SIG-M5 treated with dmso at 0.1 percent for 504 hours (cell line): ENCODE measurements around the gene ARID1B.

Experiments
- DNase-seq: peaks from one replicate; lab custom pipeline; 2025; ENCODE audit not compliant: unreplicated experiment; lab: John Stamatoyannopoulos, UW

Gene ARID1B

DNA sequence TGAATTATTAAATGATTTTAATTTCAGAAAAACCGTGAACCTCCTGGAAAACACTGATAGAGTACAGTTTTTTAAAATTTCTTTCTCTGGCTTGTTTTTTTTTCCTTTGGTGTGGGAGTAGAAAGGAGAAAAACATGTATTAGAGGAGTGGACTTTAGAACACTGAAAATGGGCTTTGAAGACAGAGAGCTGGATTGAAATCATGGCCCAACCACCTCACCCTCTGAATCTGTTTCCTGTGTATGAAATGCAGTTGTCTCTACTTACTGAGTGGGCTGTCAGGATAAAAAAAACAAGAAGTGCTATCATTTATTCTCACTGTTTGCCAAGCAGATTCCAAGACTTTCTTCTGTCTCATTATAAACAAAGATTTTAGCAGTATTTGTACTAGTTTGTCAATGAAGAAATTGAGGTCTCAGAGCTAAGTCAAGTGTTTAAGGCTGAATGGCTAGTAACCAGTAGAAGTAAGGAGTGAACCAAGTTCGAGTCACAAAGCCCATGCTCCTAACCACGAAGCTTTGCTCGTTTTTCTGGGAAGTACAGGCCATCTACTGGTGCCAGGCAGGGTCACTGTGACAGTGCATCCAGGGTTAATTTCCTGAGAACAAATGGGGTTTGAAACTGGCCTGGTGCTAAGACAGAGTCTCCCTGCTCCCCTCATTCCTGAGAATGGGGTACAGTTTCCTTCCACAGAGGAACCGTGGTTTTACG, 289.8 kb downstream of the ARID1B start:
- no peak for DNase-seq

DNA sequence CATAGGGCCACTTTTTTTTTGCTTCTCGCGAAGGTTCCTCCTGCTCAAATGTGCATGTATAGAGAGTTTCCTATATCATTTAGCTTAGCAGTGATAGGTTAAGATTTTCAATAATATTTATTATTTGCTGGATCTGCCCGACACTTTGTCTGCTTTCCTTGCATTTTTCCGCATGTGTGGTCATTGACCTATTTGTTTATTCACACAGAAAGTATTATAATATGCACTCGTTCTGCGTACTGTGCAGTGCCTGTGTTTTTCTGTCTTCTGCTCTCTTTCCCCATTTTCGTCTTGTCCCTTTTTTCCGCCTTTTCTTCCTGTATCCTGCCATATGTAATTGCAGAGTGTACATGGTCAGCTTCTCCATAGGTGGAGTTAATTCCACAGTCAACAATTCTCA, 290.3 kb downstream of the ARID1B start:
- DNase-seq, result no peak

DNA sequence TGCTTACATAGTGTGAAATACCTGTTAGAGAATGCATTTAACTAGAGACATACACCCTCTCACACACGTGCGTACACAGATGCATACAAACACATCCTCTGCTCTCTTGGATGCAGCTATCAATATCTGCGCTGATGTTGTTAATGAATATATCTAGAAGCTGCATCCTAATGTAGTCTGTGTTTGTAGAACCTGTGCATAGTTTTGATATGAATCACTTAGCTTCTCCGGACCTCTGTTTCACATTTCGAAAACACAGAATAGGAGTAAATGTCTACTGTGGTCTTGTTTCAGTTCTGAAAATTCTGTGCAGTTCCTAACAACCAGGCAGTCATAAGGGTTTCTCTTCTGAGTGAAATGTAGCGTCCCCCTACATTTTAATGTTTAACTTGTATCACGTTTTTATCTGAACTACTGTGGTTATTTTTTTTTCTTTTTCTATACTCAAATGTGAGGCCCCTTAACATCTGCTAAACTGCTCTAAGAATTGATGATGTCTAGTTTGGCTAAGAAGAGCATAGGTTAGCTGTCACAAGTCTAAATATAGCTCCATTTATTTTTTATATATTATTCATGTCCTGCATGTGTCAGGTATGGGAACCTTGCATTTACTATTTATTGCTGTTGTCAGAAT, 291.6 kb downstream of the ARID1B start:
- no peak for DNase-seq

DNA sequence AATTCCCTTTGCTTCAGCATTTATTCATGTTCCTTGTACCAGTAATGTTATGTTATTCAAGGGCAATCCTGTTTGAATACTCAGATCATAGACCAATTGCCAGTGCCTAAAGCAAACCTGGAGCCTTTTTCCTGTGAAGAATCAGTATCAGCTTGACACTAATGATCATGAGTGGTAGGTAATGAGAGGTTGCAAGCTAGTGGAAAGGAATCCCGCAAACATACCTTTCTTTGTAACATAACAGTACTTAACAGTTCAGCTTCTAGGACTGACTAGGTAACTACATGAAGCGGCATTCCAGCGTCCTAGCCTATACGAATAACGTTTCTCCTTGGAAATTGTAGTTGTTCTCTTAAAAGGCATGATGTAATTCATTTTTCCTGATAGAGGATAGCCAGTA, 292.4 kb downstream of the ARID1B start:
- no peak for DNase-seq

DNA sequence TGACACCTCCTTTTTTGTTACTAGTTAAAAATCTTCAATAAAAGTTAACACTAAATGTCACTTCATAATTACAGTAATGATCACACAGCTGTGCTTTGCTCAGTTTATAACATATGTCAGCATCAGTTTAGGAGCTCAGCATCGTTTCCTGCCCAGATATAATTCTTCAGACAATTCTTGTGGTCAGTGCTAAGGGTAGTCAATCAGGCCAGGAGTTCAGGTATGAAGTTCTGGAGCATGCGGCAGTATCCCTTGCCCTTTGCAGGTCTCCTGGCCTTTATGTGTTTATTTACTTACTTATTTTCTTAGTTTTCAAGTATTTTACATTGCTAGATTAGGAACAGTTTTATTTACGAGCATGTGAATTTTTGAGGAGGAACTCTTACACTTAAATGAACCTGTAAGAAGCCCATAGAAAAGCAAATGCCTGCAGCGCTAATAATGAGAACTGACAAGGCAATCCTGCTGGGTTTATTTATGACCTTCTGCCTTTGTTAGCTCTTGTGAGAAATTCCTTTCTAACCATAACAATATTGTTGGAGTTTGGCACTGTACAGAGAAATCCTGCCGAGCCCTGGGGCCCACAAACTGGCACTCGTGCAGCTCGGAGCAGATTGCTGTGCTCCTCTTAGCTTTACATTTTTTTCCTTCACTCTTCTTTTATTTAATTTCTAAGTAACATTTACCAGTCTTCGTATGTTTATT, 293.4 kb downstream of the ARID1B start:
- DNase-seq, result no peak

DNA sequence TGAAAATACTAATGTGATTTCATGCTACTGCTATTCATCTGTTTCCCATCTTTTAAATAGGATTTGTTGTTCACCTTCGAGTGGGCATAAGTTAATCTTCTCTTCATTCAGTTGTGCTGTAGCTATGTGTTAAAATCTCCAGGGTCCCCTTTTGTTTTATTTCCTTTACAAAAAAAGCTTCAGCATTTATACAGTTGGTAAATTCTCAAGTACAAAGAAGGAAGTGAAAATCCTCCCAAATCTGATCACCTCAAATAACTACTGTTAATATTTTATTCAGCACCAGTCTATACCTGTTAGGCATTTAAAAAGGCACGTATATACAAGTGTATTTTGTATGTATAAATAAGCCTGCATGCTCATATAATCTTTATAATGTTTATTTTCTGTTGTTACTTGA, 294.9 kb downstream of the ARID1B start:
- no peak for DNase-seq

DNA sequence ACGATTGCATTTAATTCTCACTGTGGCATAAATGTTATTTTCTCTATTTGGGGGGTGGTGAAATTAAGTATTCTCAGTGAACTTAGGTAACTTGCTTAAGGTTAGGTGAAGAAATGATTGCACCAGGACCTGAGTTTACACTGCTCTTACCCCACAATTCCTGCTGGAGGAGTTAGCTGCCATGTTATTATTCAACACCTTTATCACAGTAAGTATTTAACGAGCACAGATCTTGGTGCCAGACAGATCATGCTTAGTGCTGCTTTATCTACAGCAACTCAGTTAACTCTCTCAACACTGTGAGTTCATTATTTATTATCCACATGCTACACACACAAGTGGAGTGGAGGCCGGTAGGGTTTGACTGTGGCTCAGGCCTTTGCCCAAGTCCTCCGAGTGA, 296.4 kb downstream of the ARID1B start:
- no peak for DNase-seq

DNA sequence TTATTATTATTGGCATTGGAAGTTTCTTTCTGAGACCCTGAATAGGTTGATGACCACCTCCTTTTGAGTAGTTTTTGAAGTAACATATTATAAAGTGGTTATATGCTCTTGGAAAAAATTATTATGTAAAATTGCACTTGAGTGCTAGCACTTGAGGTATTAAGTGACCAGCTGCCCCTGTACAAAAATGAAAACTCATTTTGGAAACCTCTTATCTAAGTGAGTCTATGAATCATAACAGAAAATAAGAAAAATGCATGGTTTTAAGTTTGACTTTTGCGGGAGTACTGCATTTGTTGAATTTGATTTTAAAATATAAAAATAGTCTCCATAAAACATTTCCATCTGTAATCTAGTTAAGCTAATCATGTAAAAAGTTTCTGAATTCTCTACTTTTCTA, 297.8 kb downstream of the ARID1B start:
- DNase-seq, result no peak

DNA sequence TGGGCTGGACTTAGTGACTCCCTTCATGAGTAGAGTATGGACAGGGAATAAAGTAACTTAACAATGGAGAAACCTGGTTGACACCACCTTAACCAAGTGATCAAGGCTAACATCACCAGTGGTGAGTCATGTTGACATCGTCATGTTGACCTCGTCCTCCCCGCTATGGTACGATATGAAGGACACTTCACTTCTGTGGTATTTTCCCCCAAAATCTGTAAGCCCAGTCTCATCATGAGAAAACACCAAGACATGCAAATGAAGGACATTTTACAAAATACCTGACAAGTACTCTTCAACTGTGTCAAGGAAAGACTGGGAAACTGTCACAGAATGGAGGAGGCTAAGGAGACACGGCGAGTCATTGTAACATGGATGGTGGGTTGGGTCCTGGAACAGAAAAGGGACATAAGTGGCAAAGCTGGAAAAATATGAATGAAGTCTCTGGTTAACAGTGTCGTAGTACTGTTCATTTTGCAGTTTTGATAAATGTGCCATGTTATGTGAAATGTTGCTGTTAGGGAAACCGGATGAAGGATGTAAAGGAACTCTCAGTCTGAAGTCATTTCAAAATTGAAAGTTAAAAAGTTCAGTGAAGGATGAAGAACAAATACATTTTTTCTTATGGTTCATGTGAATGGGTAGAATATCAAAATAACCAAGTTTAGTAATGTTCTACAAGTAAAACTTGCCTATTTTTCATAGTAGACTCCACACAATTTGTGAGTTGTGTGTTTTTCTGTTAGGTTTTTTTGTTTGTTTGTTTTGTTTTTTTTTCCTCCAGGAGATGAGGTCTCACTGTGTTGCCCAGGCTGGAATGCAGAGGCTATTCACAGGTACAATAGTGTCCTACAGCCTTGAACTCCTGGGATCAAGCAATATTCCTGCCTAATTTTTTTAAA, 298.6 kb downstream of the ARID1B start:
- DNase-seq, result no peak

DNA sequence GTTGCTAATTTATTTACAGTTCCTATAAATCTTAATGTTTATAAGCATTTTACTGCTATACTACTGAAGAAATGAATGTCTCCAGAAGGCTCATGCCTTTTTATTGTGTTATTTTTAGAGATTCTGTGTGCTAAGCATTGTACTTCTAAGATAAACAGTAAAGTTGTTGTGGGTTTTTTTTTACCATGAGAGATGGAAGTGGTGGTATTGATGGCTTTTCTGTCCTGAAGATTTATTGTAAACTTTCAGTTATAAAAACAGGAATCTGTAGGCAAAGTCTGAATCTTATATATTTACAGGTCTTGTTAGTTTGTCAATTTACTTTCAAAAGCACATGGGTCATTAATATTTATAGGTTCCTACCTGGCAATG, 299.3 kb downstream of the ARID1B start:
- DNase-seq, result no peak

DNA sequence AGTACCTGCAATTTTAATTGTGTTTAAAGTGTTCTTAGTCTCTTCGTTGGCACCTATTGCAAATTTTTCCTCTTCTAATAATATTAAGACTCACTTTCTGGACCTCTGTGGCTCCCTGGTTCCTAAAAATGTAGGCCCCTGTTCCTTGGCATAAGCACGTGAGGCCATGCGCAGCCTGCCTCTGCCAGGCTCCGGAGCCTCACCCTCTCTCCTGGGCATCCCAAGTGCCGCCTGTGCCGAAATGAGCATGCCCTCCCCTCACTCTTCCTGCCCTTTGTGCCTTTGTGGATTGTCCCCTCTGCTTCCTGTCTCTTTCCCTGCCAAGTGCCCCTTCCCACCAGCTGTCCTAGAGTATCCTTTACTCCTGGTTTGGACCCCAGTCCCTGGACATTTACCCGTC, 300.1 kb downstream of the ARID1B start:
- DNase-seq, result no peak

DNA sequence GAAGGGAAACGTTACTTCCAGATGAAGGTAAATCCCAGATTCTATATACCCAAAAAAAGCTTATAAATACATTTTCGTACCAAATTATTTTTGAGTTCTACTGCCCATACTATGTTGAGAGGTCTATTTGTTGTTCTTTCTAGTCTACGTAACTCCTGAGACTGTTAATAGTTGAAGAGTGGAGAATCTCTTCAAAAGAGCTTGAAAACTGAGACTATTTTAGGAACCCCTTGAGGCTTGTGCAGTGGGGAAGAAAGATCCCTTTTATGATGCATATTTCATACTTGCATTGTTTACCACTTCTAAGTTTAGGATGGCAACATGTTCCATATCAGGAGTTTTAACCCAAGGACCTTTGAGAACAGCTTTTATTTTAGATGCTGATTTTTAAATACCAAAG, 301.1 kb downstream of the ARID1B start:
- no peak for DNase-seq

DNA sequence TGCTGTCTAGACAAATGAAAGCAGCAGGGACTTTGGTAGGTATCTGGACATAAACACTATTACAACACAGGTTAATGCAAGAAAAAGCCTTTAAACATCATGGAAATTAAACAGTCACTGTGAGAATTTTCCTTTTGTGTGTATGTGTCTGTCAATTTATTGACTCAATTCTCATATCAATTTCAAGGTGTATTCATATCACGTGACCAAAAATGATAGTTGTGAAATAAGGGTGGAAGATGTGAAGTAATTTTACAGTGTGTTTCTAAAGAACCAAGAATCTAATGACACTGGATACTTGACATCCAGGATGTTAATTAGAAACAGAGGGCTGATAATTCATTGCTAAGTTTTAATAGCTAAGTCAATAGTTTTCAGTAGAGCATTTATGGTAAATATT, 302.1 kb downstream of the ARID1B start:
- DNase-seq, result no peak

DNA sequence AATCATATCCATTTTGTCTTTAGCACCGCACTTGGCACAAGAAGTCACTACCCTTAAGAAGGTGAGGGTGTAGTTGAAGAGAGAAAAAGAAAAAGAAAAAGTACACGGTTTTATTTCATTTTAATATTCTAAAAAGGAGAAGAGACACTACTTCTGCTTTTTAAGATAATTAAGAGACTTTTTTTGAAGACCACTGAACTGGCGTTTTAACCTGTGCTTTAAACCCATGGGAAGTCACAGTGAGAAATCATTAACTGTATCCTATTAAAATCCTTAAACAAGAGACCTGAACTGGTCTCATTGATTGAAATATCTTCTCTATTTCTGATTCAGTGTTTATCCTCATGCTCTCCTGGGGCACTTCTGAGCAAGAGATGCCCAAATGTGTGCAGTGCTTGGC, 302.6 kb downstream of the ARID1B start:
- DNase-seq, result no peak

DNA sequence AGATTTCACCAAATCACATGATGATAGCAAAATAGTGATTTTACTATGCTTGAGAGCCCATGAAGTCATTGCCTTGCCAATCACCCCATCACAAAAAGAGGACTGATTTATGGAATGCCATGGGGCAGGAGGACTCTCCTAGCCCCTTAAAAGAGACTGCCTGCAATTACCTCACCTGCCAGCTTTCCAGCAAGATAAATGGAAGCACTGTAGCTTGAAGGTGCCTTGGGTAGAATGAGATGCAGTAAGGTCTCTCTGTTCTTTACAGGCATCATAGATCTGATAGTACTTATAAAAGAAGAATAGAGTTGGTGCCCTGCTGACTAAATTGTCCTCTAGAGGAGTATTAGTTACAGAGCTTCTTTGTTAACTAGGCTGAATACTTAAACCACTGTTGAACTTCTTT, 303.8 kb downstream of the ARID1B start:
- DNase-seq, result no peak

DNA sequence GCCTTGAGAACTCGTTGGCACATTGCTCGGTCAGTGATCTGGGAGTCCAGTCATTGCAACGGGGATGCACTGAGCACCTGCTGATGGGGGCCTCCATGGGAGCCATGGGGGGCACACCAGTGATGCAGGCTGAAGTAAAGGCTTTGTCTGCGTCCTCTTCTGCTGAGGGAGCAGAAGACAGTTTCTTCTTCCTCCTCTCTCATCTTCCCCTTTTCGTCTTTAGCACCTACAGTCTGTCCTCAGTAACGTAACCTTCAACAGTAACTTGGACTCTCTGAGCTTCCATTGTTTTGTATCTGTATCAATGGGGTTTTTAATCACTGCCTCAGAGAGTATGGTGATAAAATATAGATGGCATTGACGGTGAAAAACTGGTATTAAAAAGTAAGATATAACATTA, 306.2 kb downstream of the ARID1B start:
- no peak for DNase-seq

DNA sequence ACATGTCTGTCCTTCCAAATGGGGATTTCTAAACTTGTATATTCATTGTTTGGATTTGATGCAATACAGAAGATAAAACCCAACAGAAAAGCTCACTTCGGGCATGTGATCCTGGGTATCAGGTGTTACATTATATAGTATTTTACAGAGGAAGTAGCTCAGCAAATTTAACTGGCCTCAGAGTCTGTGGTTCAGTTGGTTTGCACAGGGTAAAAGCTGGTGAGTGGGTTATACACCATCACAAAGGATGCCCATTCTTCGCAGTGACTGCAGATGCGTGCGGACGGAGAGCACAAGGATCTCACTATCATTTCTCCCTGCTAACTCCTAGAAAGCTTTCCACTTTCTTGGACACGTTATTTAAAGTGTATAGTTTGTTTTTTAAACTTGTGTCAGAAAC, 309.5 kb downstream of the ARID1B start:
- no peak for DNase-seq

DNA sequence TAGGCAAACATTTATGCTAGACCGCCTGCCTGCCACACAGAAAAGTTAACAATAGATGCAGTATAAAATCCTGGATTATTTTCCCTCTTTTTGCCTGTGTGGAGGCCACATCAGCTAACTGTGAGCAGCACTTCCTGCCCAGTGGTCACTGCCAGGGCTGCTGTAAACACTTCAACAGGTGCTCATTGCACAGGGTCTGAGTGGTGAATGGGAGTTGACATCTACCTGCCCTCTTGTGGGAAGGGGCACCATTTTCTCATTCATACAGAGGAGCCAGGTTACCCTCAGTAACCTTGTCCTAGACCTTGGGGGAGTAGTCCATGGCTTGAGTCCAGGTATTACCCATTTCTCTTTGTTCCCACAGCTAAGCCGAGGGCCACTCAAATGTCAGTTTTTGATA, 310.8 kb downstream of the ARID1B start:
- no peak for DNase-seq

DNA sequence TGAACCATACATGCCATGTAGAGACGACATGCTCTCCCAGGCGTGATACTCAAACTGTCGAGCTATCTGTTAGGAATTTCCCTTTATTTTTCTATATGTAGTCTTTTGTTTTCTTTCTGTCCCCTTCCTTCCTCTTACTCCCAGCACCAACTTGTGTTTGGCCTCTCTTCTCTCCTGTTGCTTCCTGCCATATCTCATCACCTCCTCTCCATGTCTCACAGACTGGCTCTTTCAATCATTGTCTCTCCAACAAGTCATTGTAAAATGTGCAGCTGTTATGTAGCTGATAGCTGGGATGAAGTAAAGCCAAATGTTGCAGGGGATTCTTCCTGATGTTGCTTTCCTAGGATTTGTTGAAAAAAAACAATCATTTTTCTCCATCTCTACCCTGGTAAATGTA, 311.7 kb downstream of the ARID1B start:
- no peak for DNase-seq

DNA sequence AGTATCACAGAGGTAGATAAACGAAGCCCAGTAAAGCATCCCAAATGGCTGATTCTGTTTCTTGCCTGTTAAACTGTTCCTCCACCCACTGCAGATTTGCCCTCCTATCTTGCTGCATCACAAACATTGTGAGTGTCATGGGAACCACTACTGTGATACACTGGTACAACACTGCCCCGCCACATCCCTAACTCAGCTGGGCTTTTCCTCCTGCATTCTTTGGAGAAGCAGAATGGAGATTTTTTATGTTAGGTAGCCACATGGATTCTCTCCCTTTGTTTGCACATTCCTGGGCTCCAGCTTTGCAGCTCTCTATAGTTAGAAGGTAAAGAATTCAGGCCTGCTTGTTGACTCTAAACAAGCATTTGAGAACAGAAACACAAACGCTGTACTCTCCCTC, 312.1 kb downstream of the ARID1B start:
- DNase-seq, result no peak

DNA sequence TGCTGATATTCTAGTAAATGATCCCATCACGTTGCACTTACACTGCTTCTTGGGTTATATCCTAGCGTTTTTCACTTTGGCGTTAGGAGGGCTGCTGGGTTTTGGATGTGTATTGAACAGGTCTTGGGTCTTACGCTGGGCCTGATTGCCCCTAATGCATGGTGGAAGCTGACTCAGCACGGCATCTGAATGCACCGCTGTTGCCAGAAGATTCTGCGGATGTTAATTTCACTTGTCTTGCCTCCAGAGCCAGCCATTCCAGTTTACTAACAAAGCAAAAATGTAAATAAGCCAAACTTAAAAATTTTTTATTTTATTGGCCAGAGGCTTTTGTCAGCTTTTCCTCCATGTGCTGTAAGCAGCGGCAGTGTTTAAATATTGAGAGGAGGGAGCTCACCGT, 312.7 kb downstream of the ARID1B start:
- DNase-seq, result no peak

DNA sequence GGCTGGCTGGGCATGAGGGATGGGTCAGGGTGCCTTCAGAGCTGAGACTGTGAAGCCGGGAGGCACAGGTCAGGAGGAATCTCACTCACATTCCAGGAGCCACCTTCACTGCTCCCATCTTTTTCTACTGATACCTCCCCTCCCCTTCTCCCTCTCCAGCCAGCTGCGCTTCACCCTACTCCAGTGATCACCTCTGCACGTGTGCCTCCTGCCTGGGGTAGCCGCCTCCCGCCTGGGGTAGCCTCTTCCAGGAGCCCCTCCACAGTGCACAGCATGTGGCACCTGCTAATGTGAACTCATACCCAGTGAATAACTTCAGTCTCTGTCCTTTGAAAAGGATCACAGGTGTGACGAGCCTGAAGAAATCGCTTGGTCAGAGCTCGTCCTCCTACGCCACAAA, 313.6 kb downstream of the ARID1B start:
- DNase-seq, result no peak
